ENCODE measurements around the gene NKX1-2.

NKX1-2 gene

DNA sequence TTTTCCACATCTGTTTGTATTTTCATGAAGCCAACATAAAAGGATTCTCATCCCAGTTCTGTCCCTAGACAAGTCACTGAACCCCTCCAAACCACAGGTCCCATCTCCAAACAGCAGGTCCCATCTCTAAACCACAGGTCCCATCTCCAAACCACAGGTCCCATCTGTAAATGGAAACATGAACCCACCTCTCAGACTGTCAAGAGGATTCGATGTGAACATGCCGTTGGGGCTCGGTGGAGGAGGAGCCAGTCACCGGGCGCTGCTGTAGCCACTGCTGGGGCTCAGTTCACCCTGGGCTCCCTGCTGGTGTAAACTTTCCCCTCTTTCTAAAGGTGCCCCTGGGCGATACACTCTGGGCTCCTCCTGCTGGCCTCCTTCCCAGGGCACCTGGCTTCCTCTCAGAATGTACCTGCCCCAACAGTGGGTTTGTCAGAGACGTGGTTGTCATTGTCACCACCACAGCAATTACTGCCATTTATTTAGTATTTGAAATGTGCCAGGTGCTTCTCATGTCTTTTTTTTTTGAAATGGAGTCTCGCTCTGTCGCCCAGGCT lies 24.8 kb upstream of the NKX1-2 start:
- no peak for DNase-seq

GRCh38 chr10:124473070-124473469 lies 23.2 kb upstream of the NKX1-2 start:
- no peak for DNase-seq

DNA sequence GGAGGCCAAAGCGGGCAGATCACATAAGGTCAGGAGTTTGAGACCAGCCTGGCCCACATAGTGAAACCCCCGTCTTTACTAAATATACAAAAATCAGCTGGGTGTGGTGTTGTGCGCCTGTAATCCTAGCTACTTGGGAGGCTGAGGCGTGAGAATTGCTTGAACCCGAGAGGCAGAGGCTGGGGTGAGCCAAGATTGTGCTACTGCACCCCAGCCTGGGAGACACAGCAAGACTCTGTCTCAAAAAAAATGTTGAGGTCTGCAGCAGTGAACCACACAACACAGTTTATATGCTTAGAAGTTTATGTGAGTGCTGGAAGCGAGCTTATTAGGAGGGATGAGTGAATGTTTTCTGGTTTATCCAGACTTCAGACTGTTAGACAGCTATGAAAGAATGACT lies 22.2 kb upstream of the NKX1-2 start:
- no peak for DNase-seq

DNA sequence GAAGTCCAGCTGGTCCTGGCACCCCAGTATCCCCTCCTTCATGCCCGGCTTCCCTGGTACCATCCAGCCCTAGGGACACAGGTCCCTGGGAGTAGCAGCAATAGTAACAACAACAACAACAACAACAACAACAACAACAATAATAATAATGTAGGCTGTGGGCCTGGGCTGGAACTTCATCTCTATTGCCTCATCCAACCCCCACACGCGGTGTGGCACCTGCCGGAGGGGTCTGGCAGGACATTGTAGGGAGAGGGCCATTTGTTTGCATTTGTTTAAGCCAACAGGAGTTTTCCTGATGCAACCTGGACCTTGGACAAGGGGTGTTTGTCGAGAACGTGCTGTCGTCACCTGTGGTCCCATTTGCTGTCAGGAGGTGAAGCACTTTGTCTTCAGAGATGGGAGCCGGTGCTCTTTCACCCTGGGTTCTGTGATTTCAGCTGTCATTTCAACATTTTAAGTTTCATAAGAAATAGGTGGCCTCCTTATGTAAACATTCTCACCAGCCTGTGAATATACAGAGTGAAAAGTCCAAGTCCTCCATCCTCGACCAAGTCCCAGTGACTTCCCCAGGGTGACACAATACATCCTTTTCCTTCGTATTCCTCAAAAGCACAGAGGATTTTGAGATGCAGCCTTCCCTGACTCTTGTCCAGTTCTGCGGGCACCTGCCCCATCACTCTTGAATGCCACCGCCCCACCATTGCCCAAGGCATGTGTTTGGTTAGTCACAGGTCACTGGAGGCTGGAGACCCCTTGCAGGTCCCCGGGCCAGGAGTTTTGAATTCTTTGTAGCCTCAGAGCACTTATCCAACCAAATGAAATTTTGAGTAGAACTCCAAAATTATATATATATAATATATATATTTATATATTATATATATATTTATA lies 21.0 kb upstream of the NKX1-2 start:
- DNase-seq = no peak

- DNase-seq = no peak
These were observed 20.2 kb upstream of the NKX1-2 start for GRCh38 chr10:124469956-124470484.

- DNase-seq = no peak
These were observed 18.8 kb upstream of the NKX1-2 start for GRCh38 chr10:124468624-124469023.

GRCh38 chr10:124467165-124467564 lies 17.3 kb upstream of the NKX1-2 start:
- DNase-seq = no peak

DNA sequence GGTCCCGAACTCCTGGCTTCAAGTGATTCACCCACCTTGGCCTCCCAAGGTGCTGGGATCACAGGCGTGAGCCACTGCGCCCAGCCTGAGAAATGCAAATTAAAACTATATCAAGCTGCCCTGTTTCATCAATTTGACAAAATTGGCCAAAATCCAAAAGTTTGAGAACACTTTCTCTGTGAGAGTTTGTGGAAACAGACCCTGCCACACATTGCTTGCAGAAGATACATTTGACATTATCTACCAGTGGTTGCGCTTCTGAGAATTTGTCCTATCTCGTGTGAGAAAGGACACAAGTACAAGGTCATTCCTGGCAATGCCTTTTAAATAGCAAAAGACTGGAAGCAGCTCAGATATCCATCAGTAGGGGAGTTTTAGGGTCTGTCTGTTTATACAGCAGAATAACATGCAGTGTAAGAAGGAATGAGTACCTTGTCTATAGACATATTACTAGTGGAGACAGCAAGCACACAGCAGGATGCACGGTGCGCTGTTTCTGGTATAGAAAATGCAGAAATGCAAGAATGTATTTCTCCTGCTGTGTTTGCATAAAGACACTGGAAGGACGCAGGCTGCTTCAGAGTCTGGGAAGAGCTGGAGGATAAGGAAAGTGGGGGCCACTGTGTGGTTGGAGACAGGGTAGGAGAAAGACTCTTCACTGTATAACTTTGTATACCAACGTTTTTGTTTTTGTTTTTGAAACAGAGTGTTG lies 16.1 kb upstream of the NKX1-2 start:
- DNase-seq = no peak

DNA sequence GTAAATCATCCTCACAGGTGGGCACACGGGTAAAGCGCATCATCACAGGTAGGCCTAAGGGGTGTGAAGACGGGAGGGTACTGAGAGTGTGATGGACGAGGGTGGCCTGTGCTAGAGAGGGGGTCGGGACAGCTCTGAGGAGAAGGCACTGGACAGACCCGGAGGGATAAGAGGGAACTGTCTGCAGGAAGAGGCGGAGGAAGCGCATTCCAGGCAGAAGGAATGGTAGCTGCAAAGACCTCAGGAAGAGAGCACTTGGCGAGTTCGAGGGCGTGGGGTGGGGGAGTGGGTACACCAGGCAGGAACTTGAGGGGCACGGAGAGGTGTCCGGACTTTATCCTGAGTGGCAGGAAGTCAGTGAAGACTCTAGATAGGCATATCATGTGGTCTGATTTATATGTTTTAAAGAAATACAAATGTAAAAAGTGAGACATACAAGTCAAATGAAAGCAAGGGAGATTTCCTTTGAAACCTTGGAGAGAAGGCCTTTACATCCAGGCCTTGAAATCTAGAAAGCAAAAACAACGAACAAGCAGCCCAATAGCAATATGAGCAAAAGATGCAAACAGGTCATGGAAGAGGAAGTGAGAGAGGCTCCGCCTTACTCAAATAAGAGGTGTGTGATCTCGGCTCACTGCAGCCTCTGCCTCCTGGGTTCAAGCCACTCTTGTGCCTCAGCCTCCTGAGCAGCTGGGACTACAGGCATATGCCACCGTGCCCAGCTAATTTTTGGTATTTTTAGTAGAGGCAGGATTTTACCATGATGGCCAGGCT lies 15.4 kb upstream of the NKX1-2 start:
- no peak for DNase-seq

DNA sequence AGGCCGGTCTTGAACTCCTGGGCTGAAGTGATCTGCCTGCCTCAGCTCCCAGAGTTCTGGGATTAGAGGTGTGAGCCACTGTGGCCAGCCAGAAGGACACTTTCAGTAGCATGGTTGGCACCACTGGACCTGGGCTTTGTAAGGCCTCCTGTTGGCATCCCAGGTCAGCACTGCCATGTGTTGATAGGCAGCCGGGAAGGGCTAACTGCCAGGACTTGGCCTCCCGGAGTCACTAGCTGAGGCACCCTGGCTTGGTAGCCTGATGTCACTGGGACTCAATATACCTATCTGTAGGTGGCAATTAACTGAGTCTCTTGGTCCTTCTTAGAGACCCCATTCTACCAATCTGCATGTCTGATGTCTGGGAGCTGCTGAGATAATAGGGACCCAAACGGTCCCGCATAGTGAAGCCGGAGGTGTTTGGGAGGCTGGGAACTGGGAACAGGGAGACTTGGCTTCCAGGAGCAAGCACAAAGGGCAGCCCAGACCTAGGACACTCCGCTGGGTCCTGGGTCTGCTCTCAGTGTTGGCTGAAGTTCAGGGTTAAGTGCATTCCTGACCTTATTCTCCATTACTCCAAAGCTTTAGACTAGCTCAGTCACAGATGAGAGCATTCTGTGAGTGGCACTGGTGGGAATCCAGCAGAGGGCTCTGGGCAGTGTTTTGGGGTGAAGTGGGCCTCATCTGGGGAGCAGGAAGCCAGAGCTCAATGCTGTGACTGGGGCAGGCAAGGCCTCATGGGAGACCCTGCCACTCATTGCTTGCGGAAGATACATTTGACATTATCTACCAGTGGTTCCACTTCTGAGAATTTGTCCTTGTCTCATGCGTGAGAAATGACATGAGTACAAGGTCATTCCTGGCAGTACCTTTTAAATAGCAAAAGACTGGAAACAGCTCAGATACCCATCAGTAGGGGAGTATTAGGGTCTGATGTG lies 14.5 kb upstream of the NKX1-2 start:
- DNase-seq = no peak

GRCh38 chr10:124462348-124462695 lies 12.5 kb upstream of the NKX1-2 start:
- DNase-seq = no peak

- peak; percentile 88 to 89 for DNase-seq
These were observed 12.0 kb upstream of the NKX1-2 start, which contains the start of gene LHPP for GRCh38 chr10:124461642-124462347. Gene LHPP (plus strand): TSS chr10:124461823. CDS start chr10:124461863, 40 bp downstream.

DNA sequence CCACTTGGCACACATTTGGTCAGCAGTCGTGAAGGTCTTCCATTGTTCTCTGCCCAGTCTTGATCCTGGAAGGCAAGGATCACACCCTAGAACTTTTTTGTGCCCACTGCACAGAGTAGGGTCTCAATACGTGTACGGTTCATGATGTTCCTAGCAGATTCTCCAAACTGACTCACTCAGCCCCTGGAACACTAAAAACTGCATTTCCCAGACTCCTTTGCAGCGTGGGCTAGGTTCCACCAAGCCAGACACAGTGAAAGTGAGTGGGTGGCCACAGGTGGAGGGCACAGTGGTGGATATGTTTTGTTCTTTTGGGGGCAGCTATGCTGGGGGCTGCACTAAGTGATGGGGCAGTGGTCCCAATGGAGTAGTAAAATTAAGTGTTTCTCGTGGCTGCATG lies 10.3 kb upstream of the NKX1-2 start:
- DNase-seq = no peak

DNA sequence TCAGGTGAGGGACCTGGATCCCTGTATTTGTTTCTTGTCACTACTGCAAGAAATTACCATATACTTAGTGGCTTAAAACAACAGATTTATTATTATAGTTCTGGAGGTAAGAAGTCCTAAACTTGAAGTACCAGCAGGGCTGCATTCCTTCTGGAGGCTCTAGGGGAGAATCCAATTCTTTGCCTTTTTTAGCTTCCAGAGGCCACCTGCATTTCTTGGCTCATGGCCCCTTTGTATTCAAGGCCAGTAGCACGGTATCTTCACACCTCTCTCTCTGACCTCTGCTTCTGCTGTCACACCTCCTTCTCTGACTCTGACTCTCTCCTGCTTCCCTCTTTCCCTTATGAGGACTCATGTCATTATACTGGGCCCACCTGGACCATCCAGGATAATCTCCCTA lies 9.6 kb upstream of the NKX1-2 start:
- DNase-seq = no peak

DNA sequence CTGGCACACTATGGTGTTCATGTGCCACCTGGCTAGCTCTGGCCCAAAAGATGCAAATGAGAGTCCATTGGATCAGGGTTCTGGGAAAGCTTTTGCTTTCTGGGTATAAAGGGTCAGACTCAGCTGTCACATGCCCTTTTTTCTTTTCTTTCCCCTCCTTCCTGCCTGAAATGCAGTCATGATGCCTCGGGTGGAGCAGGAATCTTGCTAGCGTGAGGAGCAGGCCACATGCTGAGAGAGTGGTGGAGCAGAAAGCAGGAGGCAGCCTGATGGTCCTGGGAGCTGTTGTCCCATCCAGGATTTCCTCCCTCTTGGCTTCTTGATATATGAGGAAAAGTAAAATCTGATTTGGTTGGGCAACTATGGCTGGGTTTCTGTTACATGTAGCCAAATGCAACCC lies 9.1 kb upstream of the NKX1-2 start:
- no peak for DNase-seq

DNA sequence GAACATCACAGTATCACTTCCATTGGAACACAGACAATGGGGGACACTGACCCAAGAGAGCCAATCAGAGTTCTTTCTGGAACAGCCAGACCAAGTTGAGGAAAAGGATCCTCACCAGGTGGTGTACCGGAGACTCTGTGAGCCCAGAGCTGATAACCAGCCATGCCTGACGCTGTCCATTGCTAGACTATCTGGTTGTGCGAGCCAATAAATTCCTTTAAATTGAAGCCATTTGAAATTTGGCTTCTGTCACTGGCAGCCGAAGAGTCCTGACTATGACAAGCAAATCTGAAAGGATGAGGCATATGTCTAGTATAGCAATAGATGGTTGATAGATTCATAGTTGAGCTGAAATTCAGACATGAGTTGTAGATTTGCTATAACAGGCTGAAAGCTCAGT lies 8.6 kb upstream of the NKX1-2 start:
- no peak for DNase-seq

- DNase-seq = no peak
These were observed 5.6 kb upstream of the NKX1-2 start for GRCh38 chr10:124455441-124455840.

- no peak for DNase-seq
These were observed 4.2 kb upstream of the NKX1-2 start for GRCh38 chr10:124453960-124454610.

DNA sequence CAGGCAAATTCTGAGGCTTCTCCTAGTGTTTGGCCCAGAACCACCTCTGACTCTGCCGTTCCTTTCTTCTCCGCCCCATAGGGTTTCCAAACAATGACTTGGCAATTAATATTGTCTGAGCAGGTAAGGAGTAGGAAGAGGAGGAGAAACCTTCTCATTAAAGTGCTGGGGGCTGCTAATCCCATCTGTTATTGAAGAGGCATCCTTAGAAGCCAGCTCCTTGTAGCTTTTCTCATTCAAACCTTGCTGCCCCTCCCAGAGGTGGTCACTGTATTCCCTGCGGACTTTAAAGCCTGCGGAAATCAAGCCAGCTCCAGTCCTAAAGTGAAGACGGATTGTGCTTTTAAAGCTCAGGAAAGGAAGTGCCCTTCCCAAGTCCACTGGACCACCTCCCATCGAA lies 1.4 kb upstream of the NKX1-2 start:
- no peak for DNase-seq

DNA sequence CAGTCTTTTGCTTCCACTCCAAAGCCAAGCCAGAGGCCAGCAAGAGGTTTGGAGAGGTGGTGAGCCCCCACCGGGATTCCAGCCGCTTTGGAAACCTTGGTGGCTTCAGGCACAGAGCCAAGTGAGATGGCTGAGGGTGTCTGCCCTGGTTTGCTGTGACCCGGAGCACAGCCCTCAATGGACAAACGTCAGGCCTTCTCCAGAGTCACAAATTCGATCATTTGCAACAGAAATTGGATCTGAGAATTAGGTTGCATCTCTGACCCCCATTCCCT lies 885 bp upstream of the NKX1-2 start:
- no peak for DNase-seq

Data from CD4-positive, alpha-beta T cell treated with Interleukin-1 beta for 1 hour (primary cell).